Gastrocnemius medialis (tissue), 4 donors: ENCODE results near the gene MGAT4C. TPM values are rescaled to one million over a fixed set of nuclear protein-coding genes. Genes with fewer than 3 reads are reported as not detected.

Source experiments
- ATAC-seq, 2 donors: fragments of 150-250 bp; one replicate each; pipeline ENCODE4 v1.9.1; 2016
- DNase-seq, 2 donors: peaks; one replicate each; pipeline ENCODE4 v3.0.0-alpha.2; 2019
- H3K27ac ChIP-seq, 4 donors: fragments of 200-600 bp; sonication (generic); 1 replicate in 1 of 4; 2 replicates in 3 of 4; pipeline ENCODE4 v1.5.1; 2016 to 2018; ENCODE audit warnings: mild to moderate bottlenecking in 2 of 4, moderate library complexity in 1 of 4
- H3K27me3 ChIP-seq, 3 donors: fragments of 200-600 bp; sonication (generic) in 2 of 3; 1 replicate in 1 of 3; 2 replicates in 2 of 3; pipeline versions ENCODE4 v1.5.1 to v1.6.0; 2016 to 2019; ENCODE audit warnings: mild to moderate bottlenecking in 1 of 3, moderate library complexity in 1 of 3
- H3K36me3 ChIP-seq, 2 donors: fragments of 200-600 bp; sonication (generic) in 1 of 2; one replicate each; pipeline ENCODE4 v1.5.1; 2017 to 2018
- H3K4me1 ChIP-seq, 2 donors: fragments of 200-600 bp; sonication (generic) in 1 of 2; one replicate each; pipeline ENCODE4 v1.5.1; 2016 to 2017; ENCODE audit warnings: mild to moderate bottlenecking in 2 of 2
- H3K4me3 ChIP-seq, 4 donors: fragments of 200-600 bp; sonication (generic) in 3 of 4; 1 replicate in 1 of 4; 2 replicates in 3 of 4; pipeline ENCODE4 v1.5.1; 2016 to 2019; ENCODE audit warnings: mild to moderate bottlenecking in 2 of 4
- H3K9me3 ChIP-seq, 3 donors: fragments of 200-600 bp; sonication (generic) in 2 of 3; 1 replicate in 1 of 3; 2 replicates in 2 of 3; pipeline ENCODE4 v1.5.1; 2016 to 2019
- CTCF ChIP-seq, 5 experiments: fragments of 450-650 bp in 3 of 5; fragments of 200-600 bp in 2 of 5; sonication (generic) in 2 of 5; IDR thresholded peaks in 4 of 5; conservative IDR thresholded peaks in 1 of 5; 1 replicate in 4 of 5; 2 replicates in 1 of 5; pipeline ENCODE4 v1.5.1; 2016 to 2019; ENCODE audit warnings: antibody characterized with exemption in 5 of 5, mild to moderate bottlenecking in 3 of 5, moderate library complexity in 3 of 5
- POLR2A ChIP-seq, 2 donors: fragments of 450-650 bp; IDR thresholded peaks; one replicate each; pipeline ENCODE4 v1.6.1; 2017; ENCODE audit warnings: antibody characterized with exemption in 2 of 2, mild to moderate bottlenecking in 2 of 2, moderate library complexity in 2 of 2
- in situ Hi-C, 4 donors: fragments of 200-750 bp; cut with MboI; loops; one replicate each; pipeline versions ENCODE4 v1.15.0 to v1.8.0; 2017; ENCODE audit warnings: low sequenced_read_pairs in 4 of 4
- intact Hi-C: fragments of 100-400 bp; cut with DNase I; formaldehyde crosslinking; loops from one replicate; pipeline ENCODE4 v1.15.1; 2023; ENCODE audit warnings: low total_unique reads
- total RNA-seq, 4 donors: library from RNA; depleted of rRNA; stranded (reverse); fragments of >200 nt; gene quantifications; one replicate each; pipeline versions ENCODE4 v1.1.0 to v1.2.3, GENCODE V29; 2016

MGAT4C gene
- total RNA-seq, 4 donors from 2014 or later = not detected

DNA sequence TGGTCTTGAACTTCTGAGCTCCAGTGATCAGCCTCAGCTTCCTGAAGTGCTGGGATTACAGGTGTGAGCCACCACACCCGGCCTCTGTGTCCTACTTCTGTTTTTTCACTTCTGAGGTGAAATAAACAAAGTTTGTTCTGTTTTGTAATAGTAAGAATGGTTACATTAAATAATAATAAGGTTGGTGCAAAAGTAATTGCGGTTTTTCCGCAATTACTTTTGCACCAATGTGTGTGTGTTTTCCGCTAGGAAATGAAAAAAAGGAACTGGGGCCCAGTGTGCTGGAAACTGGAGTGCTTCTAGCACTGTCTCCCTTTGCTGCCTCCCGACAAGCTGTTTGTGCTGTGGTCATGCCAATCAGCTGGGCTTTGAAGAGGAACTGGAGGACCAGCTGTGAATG lies 241.2 kb downstream of the MGAT4C start:
- no peaks in the 10 kb centered on the region for H3K9me3 ChIP-seq
- no peak overlapping the region for H3K27ac ChIP-seq
- H3K4me1 ChIP-seq = no peaks in the 10 kb centered on the region
- in situ Hi-C loops = no loop called here
- DNase-seq (no peak), ATAC-seq (no peak)
- intact Hi-C loops = no loop called here
- H3K27me3 ChIP-seq = no peaks in the 10 kb centered on the region
- H3K36me3 ChIP-seq = no peaks in the 10 kb centered on the region
- no peak overlapping the region for H3K4me3 ChIP-seq
- TF ChIP-seq POLR2A (IDR thresholded peaks at IDR 0.05) = no peak
- TF ChIP-seq CTCF (IDR thresholded peaks at IDR 0.05 in 4 of 5, conservative IDR thresholded peaks at IDR 0.05 in 1 of 5) = no peak

GRCh38 chr12:86006727-86007126 lies 249.5 kb downstream of the MGAT4C start:
- no peak for ATAC-seq
- H3K9me3 ChIP-seq = no peaks in the 10 kb centered on the region
- no peak for TF ChIP-seq CTCF (IDR thresholded peaks at IDR 0.05 in 4 of 5, conservative IDR thresholded peaks at IDR 0.05 in 1 of 5)
- no peak for TF ChIP-seq POLR2A (IDR thresholded peaks at IDR 0.05)

GRCh38 chr12:85998074-85998473 lies 258.1 kb downstream of the MGAT4C start:
- DNase-seq (no peak), ATAC-seq (no peak)
- Histone ChIP-seq H3K27ac (no peak overlapping the region), H3K4me3 (no peak overlapping the region), H3K9me3 (no peaks in the 10 kb centered on the region), H3K27me3 (no peaks in the 10 kb centered on the region), H3K4me1 (no peaks in the 10 kb centered on the region), H3K36me3 (no peaks in the 10 kb centered on the region)
- intact Hi-C loops (no loop called here), in situ Hi-C loops (no loop called here)
- TF ChIP-seq POLR2A (IDR thresholded peaks at IDR 0.05) (no peak), CTCF (IDR thresholded peaks at IDR 0.05 in 4 of 5, conservative IDR thresholded peaks at IDR 0.05 in 1 of 5) (no peak)

More at GRCh38 chr12:86006727-86007126, 249.5 kb downstream of the MGAT4C start:
- H3K4me1 ChIP-seq = no peaks in the 10 kb centered on the region
- in situ Hi-C loops (no loop called here), intact Hi-C loops (no loop called here)
- DNase-seq = no peak
- no peaks in the 10 kb centered on the region for H3K36me3 ChIP-seq
- no peaks in the 10 kb centered on the region for H3K27me3 ChIP-seq
- H3K27ac ChIP-seq = no peak overlapping the region
- no peak overlapping the region for H3K4me3 ChIP-seq

- Histone ChIP-seq H3K4me3 (no peak overlapping the region), H3K36me3 (no peaks in the 10 kb centered on the region), H3K27me3 (no peaks in the 10 kb centered on the region), H3K9me3 (no peaks in the 10 kb centered on the region), H3K27ac (no peak overlapping the region), H3K4me1 (no peaks in the 10 kb centered on the region)
- ATAC-seq (no peak), DNase-seq (no peak)
- intact Hi-C loops = no loop called here
- in situ Hi-C loops = no loop called here
- TF ChIP-seq POLR2A (IDR thresholded peaks at IDR 0.05) (no peak), CTCF (IDR thresholded peaks at IDR 0.05 in 4 of 5, conservative IDR thresholded peaks at IDR 0.05 in 1 of 5) (no peak)
Measured at GRCh38 chr12:85996280-85996679, 259.9 kb downstream of the MGAT4C start.

DNA sequence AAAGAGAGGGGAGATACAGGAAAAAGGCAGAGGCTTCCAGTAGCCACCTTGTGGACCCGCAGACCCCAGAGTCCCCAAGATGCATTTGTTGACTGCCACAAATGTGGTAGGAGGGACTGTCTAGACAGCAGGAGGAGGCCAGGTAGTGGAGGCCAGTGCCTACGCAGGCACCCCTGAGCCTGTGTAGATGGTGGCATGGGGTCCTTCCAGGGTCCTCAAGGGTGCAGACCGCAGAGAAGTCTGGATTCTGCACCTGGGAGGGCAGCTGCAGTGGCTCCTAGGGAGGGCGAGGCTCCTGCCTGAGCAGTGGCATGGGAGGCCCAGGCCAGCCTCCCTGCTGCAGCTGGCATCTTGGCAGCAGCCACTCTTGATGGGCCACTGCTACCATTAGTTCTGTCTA lies 262.4 kb downstream of the MGAT4C start:
- no peak for TF ChIP-seq POLR2A (IDR thresholded peaks at IDR 0.05)
- no peak for TF ChIP-seq CTCF (IDR thresholded peaks at IDR 0.05 in 4 of 5, conservative IDR thresholded peaks at IDR 0.05 in 1 of 5)
- Histone ChIP-seq H3K9me3 (no peaks in the 10 kb centered on the region), H3K36me3 (no peaks in the 10 kb centered on the region), H3K4me1 (no peaks in the 10 kb centered on the region), H3K27me3 (no peaks in the 10 kb centered on the region), H3K4me3 (no peak overlapping the region), H3K27ac (no peak overlapping the region)
- no peak for ATAC-seq
- no peak for DNase-seq
- intact Hi-C loops (no loop called here), in situ Hi-C loops (no loop called here)
